ENCODE data around the gene EFNA4. TPM values are rescaled to one million over a fixed set of nuclear protein-coding genes. Genes with fewer than 3 reads are reported as not detected.

EFNA4 gene
- 12.1 TPM for total RNA-seq

- ATAC-seq: peak; percentile 83
Observed at GRCh38 chr1:155063550-155064110, at the start of gene EFNA4. Gene EFNA4, plus strand, starts transcription at chr1:155063740. Its CDS starts 84 bp downstream, at chr1:155063824.

- no peak for ATAC-seq
Observed at GRCh38 chr1:155014709-155015508, 48.6 kb upstream of the EFNA4 start.

GRCh38 chr1:155015527-155016230 lies 47.9 kb upstream of the EFNA4 start:
- ATAC-seq: no peak

- ATAC-seq: no peak
Observed at GRCh38 chr1:155016231-155016831, 47.2 kb upstream of the EFNA4 start.

GRCh38 chr1:155017041-155017945 lies 46.2 kb upstream of the EFNA4 start:
- peak; percentile 91 for ATAC-seq

GRCh38 chr1:155017946-155018316 lies 45.6 kb upstream of the EFNA4 start:
- ATAC-seq: no peak

GRCh38 chr1:155018617-155019348 lies 44.8 kb upstream of the EFNA4 start:
- ATAC-seq: no peak

- no peak for ATAC-seq
Observed at GRCh38 chr1:155019377-155020245, 43.9 kb upstream of the EFNA4 start.

GRCh38 chr1:155022136-155022926 lies 41.2 kb upstream of the EFNA4 start:
- no peak for ATAC-seq

- ATAC-seq: peak; percentile 2
Observed at GRCh38 chr1:155022927-155023236, 40.7 kb upstream of the EFNA4 start.

GRCh38 chr1:155023627-155024026 lies 39.9 kb upstream of the EFNA4 start:
- peak; percentile 5 for ATAC-seq

GRCh38 chr1:155024315-155024714 lies 39.2 kb upstream of the EFNA4 start:
- ATAC-seq: no peak

- peak; percentile 16 for ATAC-seq
Observed at GRCh38 chr1:155026154-155026553, 37.4 kb upstream of the EFNA4 start.

GRCh38 chr1:155026588-155026987 lies 37.0 kb upstream of the EFNA4 start:
- ATAC-seq: peak; percentile 67

- no peak for ATAC-seq
Observed at GRCh38 chr1:155029513-155030242, 33.9 kb upstream of the EFNA4 start.

- no peak for ATAC-seq
Observed at GRCh38 chr1:155030243-155030795, 33.2 kb upstream of the EFNA4 start.

- ATAC-seq: no peak
Observed at GRCh38 chr1:155030899-155031298, 32.6 kb upstream of the EFNA4 start.

GRCh38 chr1:155032886-155033285 lies 30.7 kb upstream of the EFNA4 start:
- no peak for ATAC-seq

GRCh38 chr1:155033524-155033923 lies 30.0 kb upstream of the EFNA4 start, which contains the start of the genes DCST1 and DCST2:
Gene DCST1, plus strand, starts transcription at chr1:155033824. Its CDS starts 213 bp downstream, at chr1:155034037.
Gene DCST2, minus strand, starts transcription at chr1:155033781. Its CDS starts 80 bp downstream, at chr1:155033701.
- no peak for ATAC-seq
